Karpas-422 (cell line): ENCODE results near the gene NDUFB8. TPM values are rescaled to one million over a fixed set of nuclear protein-coding genes. Genes with fewer than 3 reads are reported as not detected.

Experiments
- DNase-seq: peaks from one replicate; pipeline ENCODE4 v3.0.0-alpha.2; 2015
- H2AFZ ChIP-seq: fragments of 200-600 bp; sonication (generic); 2 replicates; pipeline ENCODE4 v1.6.1; 2014; ENCODE audit warnings: antibody characterized with exemption, low read length, mixed read lengths
- H3K27ac ChIP-seq: fragments of 200-600 bp; sonication (generic); 2 replicates; pipeline ENCODE4 v1.5.1; 2014; ENCODE audit warnings: mild to moderate bottlenecking, low read length, moderate library complexity
- H3K27me3 ChIP-seq: fragments of 200-600 bp; sonication (generic); 2 replicates; pipeline ENCODE4 v1.6.1; 2014; ENCODE audit warnings: low read length, mixed read lengths
- H3K36me3 ChIP-seq: fragments of 200-600 bp; sonication (generic); 2 replicates; pipeline ENCODE4 v1.6.1; 2014; ENCODE audit warnings: low read length, mixed read lengths; ENCODE audit not compliant: insufficient read depth
- H3K4me1 ChIP-seq: fragments of 200-600 bp; sonication (generic); 2 replicates; pipeline ENCODE4 v1.6.1; 2014; ENCODE audit warnings: mild to moderate bottlenecking, low read length, mixed read lengths
- H3K4me2 ChIP-seq: fragments of 200-600 bp; sonication (generic); 2 replicates; pipeline ENCODE4 v1.6.1; 2014; ENCODE audit warnings: low read length, low read depth, mild to moderate bottlenecking; ENCODE audit not compliant: poor library complexity, severe bottlenecking
- H3K4me3 ChIP-seq: fragments of 200-600 bp; sonication (generic); 2 replicates; pipeline ENCODE4 v1.5.1; 2014; ENCODE audit warnings: mild to moderate bottlenecking, antibody characterized with exemption, low read length, mixed read lengths
- H3K79me2 ChIP-seq: fragments of 200-600 bp; sonication (generic); 2 replicates; pipeline ENCODE4 v1.6.1; 2014; ENCODE audit warnings: mild to moderate bottlenecking, low read length, mixed read lengths
- H3K9ac ChIP-seq: fragments of 200-600 bp; sonication (generic); 2 replicates; pipeline ENCODE4 v1.6.0; 2014; ENCODE audit warnings: low read length
- H3K9me2 ChIP-seq: fragments of 200-600 bp; sonication (generic), shearing (Covaris generic); replicated peaks from 2 replicates; pipeline ENCODE4 v1.6.0; 2014; ENCODE audit warnings: mild to moderate bottlenecking, low read length, moderate library complexity; ENCODE audit not compliant: insufficient read depth
- H3K9me3 ChIP-seq: fragments of 300-700, 200-600 bp; sonication (generic); 2 replicates; pipeline ENCODE4 v1.6.1; 2014; ENCODE audit warnings: low read length, mixed read lengths
- H4K20me1 ChIP-seq: fragments of 200-600 bp; sonication (generic); 2 replicates; pipeline ENCODE4 v1.6.1; 2014; ENCODE audit warnings: mild to moderate bottlenecking, antibody characterized with exemption, low read length, low read depth; ENCODE audit not compliant: insufficient read depth
- total RNA-seq: library from RNA; depleted of rRNA; stranded (reverse); fragments of >200 nt; shearing (Covaris generic); gene quantifications from 2 replicates; pipeline ENCODE4 v1.2.3, GENCODE V29; 2014; ENCODE audit warnings: low replicate concordance

NDUFB8 gene
- total RNA-seq, 1 experiment from 2014 or later: 267 TPM

DNA sequence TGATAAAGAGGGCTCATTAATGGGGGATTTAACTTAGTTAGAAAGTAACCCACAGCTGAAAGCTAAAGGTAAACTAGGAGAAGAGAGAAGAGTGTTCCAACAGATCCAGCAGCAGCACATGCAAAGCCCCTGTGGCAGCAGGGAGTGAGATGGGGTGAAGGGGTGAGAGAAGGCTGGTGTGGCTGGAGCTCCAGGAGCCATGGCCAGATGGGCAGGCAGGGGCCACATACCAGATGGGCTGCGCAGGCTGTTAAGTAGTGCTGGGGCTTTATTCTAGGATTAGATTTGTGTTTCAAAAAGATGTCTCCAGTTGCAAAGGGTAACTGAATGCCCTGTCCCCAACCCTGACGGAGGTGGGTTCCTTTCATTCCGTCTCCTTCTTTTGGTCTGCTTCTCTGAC is 39.2 kb upstream of the NDUFB8 start:
- Histone ChIP-seq H3K9me2 (no peaks in the 10 kb centered on the region), H3K4me1 (no peaks in the 10 kb centered on the region), H3K27me3 (no peaks in the 10 kb centered on the region), H3K79me2 (no peaks in the 10 kb centered on the region), H2AFZ (no peak overlapping the region), H3K4me2 (no peak overlapping the region), H4K20me1 (peaks cover 3% of the 10 kb centered on the region; the same call in 1 of the 2 replicates), H3K9ac (no peak overlapping the region), H3K4me3 (no peak overlapping the region), H3K27ac (no peak overlapping the region), H3K36me3 (no peaks in the 10 kb centered on the region), H3K9me3 (no peaks in the 10 kb centered on the region)
- no peak for DNase-seq

GRCh38 chr10:100567826-100568225 is 38.2 kb upstream of the NDUFB8 start:
- Histone ChIP-seq H3K9me2 (no peaks in the 10 kb centered on the region), H3K9me3 (no peaks in the 10 kb centered on the region), H3K4me2 (no peak overlapping the region), H4K20me1 (peaks cover 3% of the 10 kb centered on the region; the same call in 1 of the 2 replicates), H3K36me3 (no peaks in the 10 kb centered on the region), H3K27me3 (no peaks in the 10 kb centered on the region), H2AFZ (no peak overlapping the region), H3K9ac (no peak overlapping the region), H3K79me2 (no peaks in the 10 kb centered on the region), H3K4me1 (no peaks in the 10 kb centered on the region), H3K27ac (no peak overlapping the region), H3K4me3 (no peak overlapping the region)
- DNase-seq: no peak

- Histone ChIP-seq H3K4me1 (no peaks in the 10 kb centered on the region), H4K20me1 (peaks cover 3% of the 10 kb centered on the region; the same call in 1 of the 2 replicates), H3K9me2 (no peaks in the 10 kb centered on the region), H3K27ac (no peak overlapping the region), H3K9ac (no peak overlapping the region), H3K79me2 (no peaks in the 10 kb centered on the region), H3K9me3 (no peaks in the 10 kb centered on the region), H2AFZ (no peak overlapping the region), H3K27me3 (no peaks in the 10 kb centered on the region), H3K4me3 (no peak overlapping the region), H3K36me3 (no peaks in the 10 kb centered on the region), H3K4me2 (no peak overlapping the region)
- no peak for DNase-seq
Observed at GRCh38 chr10:100567249-100567648, 37.6 kb upstream of the NDUFB8 start.

- Histone ChIP-seq H3K27me3 (no peaks in the 10 kb centered on the region), H3K27ac (no peak overlapping the region), H3K9ac (no peak overlapping the region), H3K4me3 (no peak overlapping the region), H3K79me2 (no peaks in the 10 kb centered on the region), H3K36me3 (no peaks in the 10 kb centered on the region), H3K9me3 (no peaks in the 10 kb centered on the region), H3K4me1 (no peaks in the 10 kb centered on the region), H3K9me2 (no peaks in the 10 kb centered on the region), H3K4me2 (no peak overlapping the region), H4K20me1 (peaks cover 3% of the 10 kb centered on the region; the same call in 1 of the 2 replicates), H2AFZ (no peak overlapping the region)
- DNase-seq: no peak
Observed at GRCh38 chr10:100566561-100566960, 36.9 kb upstream of the NDUFB8 start.

- Histone ChIP-seq H3K4me1 (no peaks in the 10 kb centered on the region), H3K79me2 (no peaks in the 10 kb centered on the region), H3K27ac (no peak overlapping the region), H3K27me3 (no peaks in the 10 kb centered on the region), H3K4me2 (no peak overlapping the region), H3K9ac (no peak overlapping the region), H3K9me3 (no peaks in the 10 kb centered on the region), H3K4me3 (no peak overlapping the region), H3K36me3 (no peaks in the 10 kb centered on the region), H4K20me1 (peaks cover 3% of the 10 kb centered on the region; the same call in 1 of the 2 replicates), H2AFZ (no peak overlapping the region), H3K9me2 (no peaks in the 10 kb centered on the region)
- no peak for DNase-seq
Observed at GRCh38 chr10:100565206-100565985, 35.7 kb upstream of the NDUFB8 start.

- Histone ChIP-seq H3K4me3 (no peak overlapping the region), H3K9me3 (no peaks in the 10 kb centered on the region), H3K79me2 (no peaks in the 10 kb centered on the region), H4K20me1 (peaks cover 3% of the 10 kb centered on the region; the same call in 1 of the 2 replicates), H3K36me3 (no peaks in the 10 kb centered on the region), H3K27me3 (no peaks in the 10 kb centered on the region), H3K4me1 (no peaks in the 10 kb centered on the region), H3K27ac (no peak overlapping the region), H3K4me2 (no peak overlapping the region), H2AFZ (no peak overlapping the region), H3K9ac (no peak overlapping the region), H3K9me2 (no peaks in the 10 kb centered on the region)
- no peak for DNase-seq
Observed at GRCh38 chr10:100562008-100562672, 32.5 kb upstream of the NDUFB8 start.

GRCh38 chr10:100561005-100561404 is 31.3 kb upstream of the NDUFB8 start:
- Histone ChIP-seq H3K9me3 (no peaks in the 10 kb centered on the region), H3K79me2 (no peaks in the 10 kb centered on the region), H3K4me1 (no peaks in the 10 kb centered on the region), H3K27ac (no peak overlapping the region), H4K20me1 (peaks cover 3% of the 10 kb centered on the region; the same call in 1 of the 2 replicates), H3K9me2 (no peaks in the 10 kb centered on the region), H2AFZ (no peak overlapping the region), H3K4me2 (no peak overlapping the region), H3K36me3 (peaks cover under 1% of the 10 kb centered on the region; the same call in 1 of the 2 replicates), H3K4me3 (no peak overlapping the region), H3K27me3 (no peaks in the 10 kb centered on the region), H3K9ac (no peak overlapping the region)
- no peak for DNase-seq

DNA sequence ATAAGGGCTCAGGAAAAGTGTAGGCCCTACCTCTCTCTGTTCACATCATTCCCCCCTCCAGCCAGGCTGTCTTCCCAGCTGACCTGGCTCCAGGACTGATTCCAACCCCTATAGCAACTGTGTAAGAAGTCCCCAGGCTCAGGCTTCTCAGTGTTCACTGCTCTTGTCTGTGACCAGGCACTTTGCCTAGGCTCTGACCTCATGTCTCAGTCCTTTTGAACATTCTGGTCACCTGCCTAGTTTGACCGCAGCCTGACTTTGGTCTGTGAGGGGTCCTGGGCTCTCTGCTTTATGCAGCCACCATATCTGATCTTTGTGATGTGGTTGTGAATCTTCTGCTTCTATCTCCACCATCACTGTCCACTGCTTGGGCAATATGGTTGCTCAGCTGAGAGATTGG is 30.6 kb upstream of the NDUFB8 start:
- H3K27me3 ChIP-seq: no peaks in the 10 kb centered on the region
- peaks cover 7% of the 10 kb centered on the region; the same call in 1 of the 2 replicates for H3K36me3 ChIP-seq
- no peak overlapping the region for H2AFZ ChIP-seq
- H3K9me3 ChIP-seq: no peaks in the 10 kb centered on the region
- no peak overlapping the region for H3K4me3 ChIP-seq
- no peak overlapping the region for H3K9ac ChIP-seq
- no peak overlapping the region for H3K27ac ChIP-seq
- H3K4me2 ChIP-seq: no peak overlapping the region
- H3K9me2 ChIP-seq: no peaks in the 10 kb centered on the region
- H3K4me1 ChIP-seq: no peaks in the 10 kb centered on the region
- H3K79me2 ChIP-seq: no peaks in the 10 kb centered on the region
- peaks cover 3% of the 10 kb centered on the region; the same call in 1 of the 2 replicates for H4K20me1 ChIP-seq
- DNase-seq: no peak
